ENCODE data around the gene GALNS. TPM values are rescaled to one million over a fixed set of nuclear protein-coding genes. Genes with fewer than 3 reads are reported as not detected.

GALNS gene
- total and polyA plus RNA-seq, 4 donors = 6.8 to 20.6 (median 10.8) TPM

DNA sequence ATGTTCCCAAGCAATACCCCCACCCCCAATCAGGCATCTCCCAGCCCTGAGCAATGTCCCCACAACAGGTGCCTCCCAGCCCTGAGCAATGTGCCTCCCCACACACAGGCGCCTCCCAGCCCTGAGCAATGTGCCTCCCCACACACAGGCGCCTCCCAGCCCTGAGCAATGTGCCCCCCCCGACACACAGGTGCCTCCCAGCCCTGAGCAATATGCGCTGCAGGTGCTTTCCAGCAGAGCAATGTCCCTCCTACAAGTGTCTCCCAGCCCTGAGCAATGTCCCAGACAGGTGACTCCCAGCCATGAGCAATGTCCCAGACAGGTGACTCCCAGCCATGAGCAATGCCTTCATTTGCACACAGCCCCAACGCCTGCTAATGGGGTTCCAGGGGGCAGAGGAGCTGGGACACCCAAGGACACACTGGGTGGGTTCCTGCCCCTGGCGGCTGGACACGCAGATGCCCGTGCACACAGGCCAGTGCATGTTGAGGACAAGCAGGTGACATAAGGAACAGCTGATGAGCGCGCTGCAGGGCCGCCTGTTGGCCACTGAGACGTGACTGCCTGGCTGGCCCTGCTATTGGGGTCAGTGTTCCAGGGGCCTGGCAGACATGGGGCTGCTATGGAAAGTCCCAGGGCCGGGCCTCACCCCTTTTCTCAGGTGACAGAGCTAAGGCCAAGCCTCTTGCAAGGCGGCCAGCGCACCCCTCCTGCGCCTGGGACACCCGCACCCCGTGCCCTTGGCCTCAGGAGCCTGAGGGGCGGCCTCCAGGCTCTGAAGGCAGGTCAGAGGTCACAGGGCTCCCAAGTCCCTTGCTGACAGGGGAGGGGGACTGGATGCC, 36.6 kb upstream of the GALNS start:
- no peak for TF ChIP-seq YY1 (IDR thresholded peaks at IDR 0.05)
- no peak for TF ChIP-seq JUND (IDR thresholded peaks at IDR 0.05)
- TF ChIP-seq NR2F2 (IDR thresholded peaks at IDR 0.05) = no peak
- TF ChIP-seq GABPA (IDR thresholded peaks at IDR 0.05 in 1 of 2, conservative IDR thresholded peaks at IDR 0.05 in 1 of 2) = no peak
- no peak for TF ChIP-seq SP1 (IDR thresholded peaks at IDR 0.05)
- TF ChIP-seq FOXA2 (IDR thresholded peaks at IDR 0.05) = no peak
- no peak for TF ChIP-seq FOXA1 (IDR thresholded peaks at IDR 0.05)
- TF ChIP-seq, protein P1, sequence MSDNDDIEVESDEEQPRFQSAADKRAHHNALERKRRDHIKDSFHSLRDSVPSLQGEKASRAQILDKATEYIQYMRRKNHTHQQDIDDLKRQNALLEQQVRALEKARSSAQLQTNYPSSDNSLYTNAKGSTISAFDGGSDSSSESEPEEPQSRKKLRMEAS (IDR thresholded peaks at IDR 0.05) = no peak
- H3K4me1 ChIP-seq (ENCODE audit: control insufficient read depth in 4 of 4, insufficient read depth in 4 of 4, low read length in 3 of 4) = no peaks in the 10 kb centered on the region
- H3K4me3 ChIP-seq (ENCODE audit: low read depth in 1 of 3, low read length in 3 of 3) = no peak overlapping the region
- H3K36me3 ChIP-seq (ENCODE audit: control insufficient read depth in 4 of 4, insufficient read depth in 3 of 4, low read depth in 1 of 4, low read length in 3 of 4) = no peaks in the 10 kb centered on the region
- no peak overlapping the region for H3K27ac ChIP-seq (ENCODE audit: low read depth in 1 of 2, low read length in 2 of 2)
- no peak for DNase-seq (ENCODE audit: low spot score)
- H3K27me3 ChIP-seq (ENCODE audit: control insufficient read depth in 4 of 4, insufficient read depth in 4 of 4, low read length in 3 of 4) = no peaks in the 10 kb centered on the region
- 89% methylated on average over 19 of the region's 19 CpGs for WGBS
- H3K9me3 ChIP-seq (ENCODE audit: control insufficient read depth in 4 of 4, low read length in 3 of 4) = no peaks in the 10 kb centered on the region
- no peak overlapping the region for H3K9ac ChIP-seq (ENCODE audit: low read depth in 1 of 2, low read length in 2 of 2)

DNA sequence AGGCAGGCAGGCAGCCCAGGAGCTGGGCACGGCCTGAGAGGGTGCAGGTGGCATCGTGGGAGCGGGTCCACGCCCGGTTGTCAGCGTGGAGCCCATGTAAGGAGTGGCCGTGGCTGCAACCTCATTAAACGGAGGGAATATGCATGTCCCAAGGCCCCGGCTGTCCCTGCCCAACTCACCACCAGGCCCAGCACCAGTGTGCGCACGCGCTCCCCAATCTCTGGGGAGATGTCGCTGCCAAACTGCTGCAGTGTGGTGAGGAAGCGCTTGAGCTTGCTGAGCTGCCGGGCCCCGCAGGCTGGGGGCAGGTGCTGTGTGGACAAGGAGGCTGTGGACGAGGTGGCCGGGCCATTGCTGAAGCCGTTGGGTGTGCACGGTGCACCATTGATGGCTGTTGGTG, 35.3 kb upstream of the GALNS start:
- H3K9ac ChIP-seq (ENCODE audit: low read depth in 1 of 2, low read length in 2 of 2) = no peak overlapping the region

More for the DNA sequence above, 35.3 kb upstream of the GALNS start:
- H3K27me3 ChIP-seq (ENCODE audit: control insufficient read depth in 4 of 4, insufficient read depth in 4 of 4, low read length in 3 of 4) = no peaks in the 10 kb centered on the region
- TF ChIP-seq JUND (IDR thresholded peaks at IDR 0.05) (no peak), RXRA (IDR thresholded peaks at IDR 0.05) (no peak), TAF1 (conservative IDR thresholded peaks at IDR 0.05) (no peak), NR2F2 (IDR thresholded peaks at IDR 0.05) (no peak), FOXA1 (IDR thresholded peaks at IDR 0.05) (no peak), HNF4G (IDR thresholded peaks at IDR 0.05) (no peak), EGR1 (IDR thresholded peaks at IDR 0.05; ENCODE audit: low read depth in 2 of 2) (no peak), CTCF (IDR thresholded peaks at IDR 0.05; ENCODE audit: low read depth, low read length, missing input control) (no peak), YY1 (IDR thresholded peaks at IDR 0.05) (no peak), GABPA (IDR thresholded peaks at IDR 0.05 in 1 of 2, conservative IDR thresholded peaks at IDR 0.05 in 1 of 2) (no peak), SP1 (IDR thresholded peaks at IDR 0.05) (no peak), ZBTB33 (IDR thresholded peaks at IDR 0.05) (no peak), ATF3 (IDR thresholded peaks at IDR 0.05) (no peak), HNF4A (conservative IDR thresholded peaks at IDR 0.05) (no peak)
- TF ChIP-seq, protein P1 (IDR thresholded peaks at IDR 0.05) = no peak
- no peak overlapping the region for H3K4me3 ChIP-seq (ENCODE audit: low read depth in 1 of 3, low read length in 3 of 3)
- WGBS = 91% methylated on average over 20 of the region's 20 CpGs
- H3K36me3 ChIP-seq (ENCODE audit: control insufficient read depth in 4 of 4, insufficient read depth in 3 of 4, low read depth in 1 of 4, low read length in 3 of 4) = no peaks in the 10 kb centered on the region
- no peak for DNase-seq (ENCODE audit: low spot score)
- no peak overlapping the region for H3K27ac ChIP-seq (ENCODE audit: low read depth in 1 of 2, low read length in 2 of 2)
- H3K4me1 ChIP-seq (ENCODE audit: control insufficient read depth in 4 of 4, insufficient read depth in 4 of 4, low read length in 3 of 4) = peaks cover 0 to 8% (median 5%) of the 10 kb centered on the region in 4 donors
- no peaks in the 10 kb centered on the region for H3K9me3 ChIP-seq (ENCODE audit: control insufficient read depth in 4 of 4, low read length in 3 of 4)
